ENCODE measurements around the gene CNOT2. TPM values are rescaled to one million over a fixed set of nuclear protein-coding genes. Genes with fewer than 3 reads are reported as not detected.

CNOT2 gene
- total RNA-seq, 1 experiment from 2014 or later: 82.9 TPM

DNA sequence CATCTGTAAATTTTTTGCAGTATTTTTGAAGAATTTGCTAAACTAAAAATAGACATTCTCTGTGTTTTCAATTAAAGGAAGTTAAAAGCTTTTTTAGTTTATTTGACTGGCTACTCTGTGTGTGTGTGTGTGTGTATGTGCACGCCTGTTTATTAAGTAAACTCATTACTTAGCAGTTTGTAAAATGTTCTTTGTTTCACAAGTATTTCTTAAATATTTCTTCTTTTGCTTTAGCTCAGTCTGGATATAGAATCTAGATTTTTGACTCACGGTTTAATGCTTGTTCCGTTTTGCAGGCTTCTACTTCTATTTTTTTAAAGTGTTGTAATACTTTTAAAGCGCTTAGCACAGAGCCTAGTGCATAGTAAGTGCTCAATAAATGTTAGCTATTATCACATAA lies 76.4 kb downstream of the CNOT2 start:
- no peak overlapping the region for H2BK12ac ChIP-seq (ENCODE audit: insufficient read length, low read depth, low read length)
- H3K4me3 Mint-ChIP-seq: no peak overlapping the region
- H3K9ac ChIP-seq (ENCODE audit: extremely low read depth, insufficient read length, low read length): no peak overlapping the region
- H2BK5ac ChIP-seq (ENCODE audit: insufficient read length, low read length): no peak overlapping the region
- H3K56ac ChIP-seq (ENCODE audit: insufficient read length, low read depth, low read length): no peak overlapping the region
- no peak overlapping the region for H3T11ph ChIP-seq (ENCODE audit: low read length)
- peaks cover 0 to 4% (median 0%) of the 10 kb centered on the region in 3 experiments; a peak in 2 of 7 replicates for H3K36me3 Mint-ChIP-seq (ENCODE audit: insufficient read depth in 1 of 3, low read depth in 3 of 3)
- no peak overlapping the region for H4K8ac ChIP-seq (replicated peaks; ENCODE audit: insufficient read length, low read depth, low read length)
- peaks cover 1% of the 10 kb centered on the region; the same call in 1 of the 2 replicates for H3K79me2 ChIP-seq (ENCODE audit: insufficient read depth, low read length)
- no peak overlapping the region for H3K27ac ChIP-seq (ENCODE audit: insufficient read length, low read depth, low read length)
- DNase-seq: no peak
- H2BK120ac ChIP-seq (ENCODE audit: low read depth, low read length, poor library complexity, severe bottlenecking): no peak overlapping the region
- H3K4ac ChIP-seq (ENCODE audit: low read depth, low read length): no peak overlapping the region
- no peaks in the 10 kb centered on the region for H3K9me3 ChIP-seq (ENCODE audit: control insufficient read depth, low read depth, low read length)
- H3K27me3 ChIP-seq (ENCODE audit: insufficient read depth, low read length): no peaks in the 10 kb centered on the region
- no peaks in the 10 kb centered on the region for H3K27me3 Mint-ChIP-seq (ENCODE audit: low read depth)
- no peak overlapping the region for H4K5ac ChIP-seq (ENCODE audit: insufficient read length, low read depth, low read length)
- no peaks in the 10 kb centered on the region for H3K4me1 ChIP-seq (ENCODE audit: insufficient read depth, low read length)
- no peak overlapping the region for H3K23ac ChIP-seq (ENCODE audit: insufficient read length, low read depth, low read length)
- H3K9me3 Mint-ChIP-seq: no peaks in the 10 kb centered on the region
- H4K91ac ChIP-seq (ENCODE audit: insufficient read length, low read depth, low read length): no peak overlapping the region
- H3K14ac ChIP-seq (ENCODE audit: insufficient read depth, low read length): no peak overlapping the region
- no peak overlapping the region for H2BK20ac ChIP-seq (ENCODE audit: low read depth, low read length, poor library complexity, severe bottlenecking)
- no peaks in the 10 kb centered on the region for H4K20me1 ChIP-seq (ENCODE audit: control insufficient read depth, insufficient read depth, insufficient read length)
- no peak overlapping the region for H3K4me2 ChIP-seq (ENCODE audit: insufficient read depth, insufficient read length, low read length)
- WGBS (ENCODE audit: extremely low coverage, insufficient read length, low lambda C conversion rate): no CpG with 5 or more reads among the region's 4 CpGs
- no peaks in the 10 kb centered on the region for H3K4me1 Mint-ChIP-seq
- no peak overlapping the region for H3K18ac ChIP-seq (ENCODE audit: insufficient read length, low read depth, low read length)
- no peak overlapping the region for H2AK5ac ChIP-seq (ENCODE audit: insufficient read length, low read length)
- H3K27ac Mint-ChIP-seq: no peak overlapping the region
- TF ChIP-seq, protein P1, sequence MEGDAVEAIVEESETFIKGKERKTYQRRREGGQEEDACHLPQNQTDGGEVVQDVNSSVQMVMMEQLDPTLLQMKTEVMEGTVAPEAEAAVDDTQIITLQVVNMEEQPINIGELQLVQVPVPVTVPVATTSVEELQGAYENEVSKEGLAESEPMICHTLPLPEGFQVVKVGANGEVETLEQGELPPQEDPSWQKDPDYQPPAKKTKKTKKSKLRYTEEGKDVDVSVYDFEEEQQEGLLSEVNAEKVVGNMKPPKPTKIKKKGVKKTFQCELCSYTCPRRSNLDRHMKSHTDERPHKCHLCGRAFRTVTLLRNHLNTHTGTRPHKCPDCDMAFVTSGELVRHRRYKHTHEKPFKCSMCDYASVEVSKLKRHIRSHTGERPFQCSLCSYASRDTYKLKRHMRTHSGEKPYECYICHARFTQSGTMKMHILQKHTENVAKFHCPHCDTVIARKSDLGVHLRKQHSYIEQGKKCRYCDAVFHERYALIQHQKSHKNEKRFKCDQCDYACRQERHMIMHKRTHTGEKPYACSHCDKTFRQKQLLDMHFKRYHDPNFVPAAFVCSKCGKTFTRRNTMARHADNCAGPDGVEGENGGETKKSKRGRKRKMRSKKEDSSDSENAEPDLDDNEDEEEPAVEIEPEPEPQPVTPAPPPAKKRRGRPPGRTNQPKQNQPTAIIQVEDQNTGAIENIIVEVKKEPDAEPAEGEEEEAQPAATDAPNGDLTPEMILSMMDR (conservative IDR thresholded peaks at IDR 0.05): no peak
- no peaks in the 10 kb centered on the region for H3K79me1 ChIP-seq (ENCODE audit: insufficient read depth, low read depth, low read length, poor library complexity, severe bottlenecking)
- no peak overlapping the region for H2BK15ac ChIP-seq (ENCODE audit: low read depth, low read length)
- no peak overlapping the region for H2AFZ ChIP-seq (ENCODE audit: low read length)
- H3K23me2 ChIP-seq (ENCODE audit: insufficient read length, low read depth, low read length, poor library complexity, severe bottlenecking): no peaks in the 10 kb centered on the region

Measured in H9 (cell line).